ENCODE results near the gene SDC1.
A peak's percentile ranks its signal among the peaks of the same experiment; 100 is the strongest.

SDC1 gene

GRCh38 chr2:20183373-20183772, 41.6 kb downstream of the SDC1 start:
- no peak for DNase-seq (ENCODE audit: low spot score)

GRCh38 chr2:20182241-20182931, 42.5 kb downstream of the SDC1 start:
- peak; percentile 61 for DNase-seq (ENCODE audit: low spot score)

GRCh38 chr2:20181761-20182160, 43.2 kb downstream of the SDC1 start:
- DNase-seq (ENCODE audit: low spot score) = no peak

- no peak for DNase-seq (ENCODE audit: low spot score)
These were observed 44.0 kb downstream of the SDC1 start for GRCh38 chr2:20180676-20181648.

GRCh38 chr2:20179755-20180594, 45.0 kb downstream of the SDC1 start:
- no peak for DNase-seq (ENCODE audit: low spot score)

- DNase-seq (ENCODE audit: low spot score) = no peak
These were observed 45.5 kb downstream of the SDC1 start for GRCh38 chr2:20179466-20179754.

- no peak for DNase-seq (ENCODE audit: low spot score)
These were observed 46.1 kb downstream of the SDC1 start for GRCh38 chr2:20178666-20179465.

GRCh38 chr2:20178249-20178607, 46.7 kb downstream of the SDC1 start:
- DNase-seq (ENCODE audit: low spot score) = no peak

- no peak for DNase-seq (ENCODE audit: low spot score)
These were observed 47.2 kb downstream of the SDC1 start for GRCh38 chr2:20177556-20178248.

- no peak for DNase-seq (ENCODE audit: low spot score)
These were observed 48.2 kb downstream of the SDC1 start for GRCh38 chr2:20176760-20177159.

GRCh38 chr2:20175931-20176330, 49.0 kb downstream of the SDC1 start:
- no peak for DNase-seq (ENCODE audit: low spot score)

- no peak for DNase-seq (ENCODE audit: low spot score)
These were observed 49.7 kb downstream of the SDC1 start for GRCh38 chr2:20175267-20175666.

GRCh38 chr2:20174410-20174809, 50.5 kb downstream of the SDC1 start:
- DNase-seq (ENCODE audit: low spot score) = no peak

GRCh38 chr2:20173496-20174402, 51.2 kb downstream of the SDC1 start:
- no peak for DNase-seq (ENCODE audit: low spot score)

- no peak for DNase-seq (ENCODE audit: low spot score)
These were observed 51.9 kb downstream of the SDC1 start for GRCh38 chr2:20173064-20173463.

GRCh38 chr2:20172273-20173055, 52.5 kb downstream of the SDC1 start:
- DNase-seq (ENCODE audit: low spot score) = no peak

- DNase-seq (ENCODE audit: low spot score) = no peak
These were observed 53.4 kb downstream of the SDC1 start for GRCh38 chr2:20171445-20171977.

GRCh38 chr2:20170704-20171250, 54.2 kb downstream of the SDC1 start:
- DNase-seq (ENCODE audit: low spot score) = no peak
